ENCODE measurements around the gene TNK2.

DNA sequence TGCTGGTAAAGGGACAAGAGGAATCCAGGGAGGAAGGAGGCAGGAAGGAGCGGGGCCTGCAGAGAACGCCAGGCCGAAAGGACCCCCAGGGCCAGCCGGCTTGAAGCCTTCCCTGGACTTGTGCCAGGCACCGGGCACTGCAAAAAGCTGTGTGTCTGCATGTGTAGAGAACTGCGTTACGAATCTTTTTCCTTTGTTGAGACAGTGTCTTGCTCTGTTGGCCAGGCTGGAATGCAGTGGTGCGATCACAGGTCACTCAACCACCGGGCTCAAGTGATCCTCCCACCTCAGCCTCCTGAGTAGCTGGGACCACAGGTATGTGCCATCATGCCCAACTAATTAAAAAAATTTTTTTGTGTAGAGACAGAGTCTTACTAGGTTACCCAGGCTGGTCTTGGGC lies 79.6 kb downstream of the TNK2 start:
- TF ChIP-seq TEAD4 (IDR thresholded peaks at IDR 0.05; ENCODE audit: low read depth, low read length), result no peak
- TF ChIP-seq POLR2AphosphoS5 (IDR thresholded peaks at IDR 0.05; ENCODE audit: low read depth, low read length), result no peak
- no peak for TF ChIP-seq SIN3A (conservative IDR thresholded peaks at IDR 0.05 in 1 of 2, IDR thresholded peaks at IDR 0.05 in 1 of 2; ENCODE audit: low read depth in 1 of 2, low read length in 2 of 2)
